Stimulated activated CD4-positive, alpha-beta T cell treated with anti-CD3 and anti-CD28 coated beads, Interleukin-4, amount 100 ng/mL, for 4 hours (primary cell): ENCODE measurements around the gene IL32.

Experiments used
- DNase-seq, 2 experiments: peaks; one replicate each; pipeline ENCODE4 v3.0.0-alpha.2; 2020

The IL32 gene, protein sequence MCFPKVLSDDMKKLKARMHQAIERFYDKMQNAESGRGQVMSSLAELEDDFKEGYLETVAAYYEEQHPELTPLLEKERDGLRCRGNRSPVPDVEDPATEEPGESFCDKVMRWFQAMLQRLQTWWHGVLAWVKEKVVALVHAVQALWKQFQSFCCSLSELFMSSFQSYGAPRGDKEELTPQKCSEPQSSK

DNA sequence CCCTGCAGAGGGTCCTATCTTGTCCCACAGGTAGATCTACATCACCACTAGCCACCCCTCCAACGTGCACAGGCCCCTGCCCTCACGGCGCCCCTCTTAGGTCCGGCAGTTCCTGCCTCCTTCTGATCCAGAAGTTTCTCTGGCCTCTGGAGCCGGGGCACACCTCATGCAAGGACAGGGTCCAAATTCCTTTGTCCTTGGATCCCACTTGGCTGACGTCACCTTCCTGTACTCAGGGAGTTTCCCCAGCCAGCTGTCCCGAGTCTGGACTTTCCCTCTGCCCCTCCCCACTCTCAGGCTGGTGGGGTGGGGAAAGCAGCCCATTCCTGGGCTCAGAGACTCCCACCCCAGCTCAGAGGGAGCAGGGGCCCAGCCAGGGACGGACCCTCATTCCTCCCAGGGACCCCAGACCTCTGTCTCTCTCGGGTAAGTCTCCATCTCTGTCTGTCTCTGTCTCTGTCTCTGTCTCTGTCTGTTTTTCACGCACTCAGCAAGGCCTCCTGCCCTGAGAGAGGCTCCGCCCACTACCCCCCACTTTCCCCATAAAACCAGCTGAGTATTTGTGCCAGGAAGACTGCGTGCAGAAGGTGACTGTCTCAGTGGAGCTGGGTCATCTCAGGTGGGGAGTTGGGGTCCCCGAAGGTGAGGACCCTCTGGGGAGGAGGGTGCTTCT lies at the start of gene IL32:
Gene IL32, plus strand, starts transcription at position 572 of the 673 bp plus-strand sequence. CDS start 172 bp downstream, outside the sequence.
- DNase-seq, result peak; percentile 66 to 74

DNA sequence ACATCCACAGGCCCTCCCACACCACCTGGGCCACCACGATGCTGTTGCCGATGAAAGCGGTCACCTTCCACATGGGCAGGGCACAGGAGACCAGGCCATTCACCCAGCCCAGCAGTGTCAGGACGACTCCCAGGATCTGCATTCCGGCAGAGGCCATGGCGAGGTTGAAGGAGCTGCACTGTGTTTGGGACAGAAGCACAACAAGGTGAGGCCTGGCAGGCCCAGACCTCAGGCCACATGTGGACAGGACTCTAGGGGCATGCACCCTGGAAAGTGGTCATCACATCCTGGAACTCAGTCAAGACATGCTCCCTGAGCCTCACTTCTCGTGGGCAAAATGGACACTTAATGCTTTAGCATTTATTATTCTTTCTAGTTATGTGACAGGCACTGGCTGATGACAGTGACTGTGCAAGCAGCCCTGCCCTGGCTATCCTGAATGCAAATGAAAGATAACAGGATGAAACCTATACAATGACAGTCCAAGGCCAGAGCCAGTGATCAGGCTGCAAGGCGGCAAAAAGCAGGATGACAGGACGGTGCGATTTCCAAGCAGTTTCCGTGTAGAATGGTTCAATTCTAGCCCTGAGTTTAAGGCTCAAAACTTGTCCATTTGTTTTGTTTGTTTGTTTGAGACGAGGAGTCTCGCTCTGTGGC lies 49.4 kb upstream of the IL32 start:
- no peak for DNase-seq

DNA sequence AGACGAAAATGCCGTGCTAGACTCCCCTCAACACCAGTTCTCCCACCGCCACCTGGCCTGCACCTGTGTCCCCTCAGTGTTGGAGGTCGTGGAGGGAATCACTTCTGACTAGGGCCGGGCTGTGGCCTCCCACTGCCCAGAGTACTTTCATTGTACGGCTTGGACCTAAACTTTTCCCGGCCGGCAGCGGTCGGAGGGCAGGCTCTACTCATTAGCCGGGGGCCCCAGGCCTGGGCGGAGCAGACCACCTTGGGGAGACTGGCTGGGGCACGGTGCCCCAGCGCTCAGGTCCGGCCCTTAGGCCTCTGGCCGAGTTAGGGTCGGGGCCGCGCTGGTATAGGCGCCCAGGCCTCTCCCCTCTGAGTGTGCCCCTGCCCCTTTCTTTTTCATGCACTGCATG lies 48.1 kb upstream of the IL32 start:
- no peak for DNase-seq

DNA sequence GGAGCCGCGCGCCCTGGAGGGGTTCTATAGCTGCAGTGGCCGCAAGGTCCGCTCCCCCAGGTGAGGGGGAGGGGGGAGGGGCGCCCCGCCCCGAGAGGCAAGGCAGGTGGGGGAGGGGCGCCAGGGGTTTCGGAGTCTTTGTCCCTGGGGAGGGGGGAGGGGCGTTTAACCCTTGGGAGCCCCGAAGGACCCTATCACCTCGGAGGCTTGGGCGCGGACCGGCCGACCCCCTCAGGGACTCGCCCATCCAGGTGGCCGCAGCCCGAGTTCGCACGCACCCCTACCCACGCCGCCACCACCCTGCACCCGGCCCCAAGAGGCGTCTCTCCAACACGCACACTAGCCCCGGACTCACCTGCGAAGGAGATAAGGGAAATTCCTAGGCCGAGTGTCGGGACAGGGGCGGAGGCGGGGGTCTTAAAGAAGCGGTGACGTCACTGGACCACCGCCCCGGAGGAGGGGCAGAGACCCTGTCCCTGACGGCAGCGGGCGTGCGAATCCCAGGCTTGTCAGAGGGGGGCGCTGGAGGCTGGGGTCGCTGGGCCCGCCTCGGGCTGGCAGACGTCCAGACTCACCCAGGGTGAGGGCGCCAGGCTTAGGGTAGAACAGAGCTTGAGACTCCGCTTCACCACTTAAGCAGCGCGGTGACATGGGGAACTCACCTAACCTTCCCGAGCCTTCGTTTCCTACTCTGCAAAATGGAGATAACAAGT lies 47.5 kb upstream of the IL32 start, which contains the start of gene CLDN6:
Gene CLDN6, minus strand, starts transcription at position 390 of the 713 bp plus-strand sequence. CDS start 2,162 bp downstream, outside the sequence.
- DNase-seq, result peak in 1 of 2 experiments; percentile 15

DNA sequence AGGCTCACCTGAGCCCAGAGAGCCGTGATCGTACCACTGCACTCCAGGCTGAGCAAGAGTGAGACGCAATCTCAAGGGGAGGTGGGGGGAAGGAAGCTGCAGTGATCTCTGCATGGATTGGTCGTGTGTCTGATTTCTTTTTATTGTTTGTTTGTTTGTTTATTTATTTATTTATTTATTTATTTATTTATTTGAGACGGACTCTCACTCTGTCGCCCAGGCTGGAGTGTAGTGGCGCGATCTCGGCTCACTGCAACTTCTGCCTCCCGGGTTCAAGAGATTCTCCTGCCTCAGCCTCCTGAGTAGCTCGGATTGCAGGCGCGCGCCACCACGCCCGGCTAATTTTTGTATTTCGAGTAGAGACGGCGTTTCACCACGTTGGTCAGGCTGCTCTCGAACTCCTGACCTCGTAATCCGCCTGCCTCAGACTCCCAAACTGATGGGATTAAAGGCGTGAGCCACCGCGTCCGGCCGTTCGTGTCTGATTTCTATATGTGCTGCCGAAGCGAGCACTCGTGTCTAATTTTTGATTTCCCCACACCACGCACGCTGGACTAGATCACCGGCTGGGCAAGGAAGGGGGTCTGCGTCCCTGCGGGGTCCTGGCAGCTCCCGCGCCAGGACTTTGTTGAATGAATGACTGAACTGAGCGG lies 45.7 kb upstream of the IL32 start:
- DNase-seq, result no peak

DNA sequence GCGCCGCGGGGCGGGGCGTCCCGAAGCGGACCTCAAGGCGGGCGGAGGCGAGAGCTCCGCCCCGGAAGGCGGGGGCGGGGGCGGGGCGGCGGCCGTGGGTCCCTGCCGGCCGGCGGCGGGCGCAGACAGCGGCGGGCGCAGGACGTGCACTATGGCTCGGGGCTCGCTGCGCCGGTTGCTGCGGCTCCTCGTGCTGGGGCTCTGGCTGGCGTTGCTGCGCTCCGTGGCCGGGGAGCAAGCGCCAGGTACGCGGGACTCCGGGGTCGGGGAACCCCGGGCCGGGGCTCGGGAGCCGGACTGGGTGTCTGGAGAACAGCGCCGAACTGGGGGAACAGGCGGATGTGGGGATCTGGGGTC lies 45.2 kb upstream of the IL32 start, which contains the start of gene TNFRSF12A:
Gene TNFRSF12A, plus strand, starts transcription at position 122 of the 357 bp plus-strand sequence. Its CDS starts 30 bp downstream, at position 152.
- peak; percentile 55 to 67 for DNase-seq

DNA sequence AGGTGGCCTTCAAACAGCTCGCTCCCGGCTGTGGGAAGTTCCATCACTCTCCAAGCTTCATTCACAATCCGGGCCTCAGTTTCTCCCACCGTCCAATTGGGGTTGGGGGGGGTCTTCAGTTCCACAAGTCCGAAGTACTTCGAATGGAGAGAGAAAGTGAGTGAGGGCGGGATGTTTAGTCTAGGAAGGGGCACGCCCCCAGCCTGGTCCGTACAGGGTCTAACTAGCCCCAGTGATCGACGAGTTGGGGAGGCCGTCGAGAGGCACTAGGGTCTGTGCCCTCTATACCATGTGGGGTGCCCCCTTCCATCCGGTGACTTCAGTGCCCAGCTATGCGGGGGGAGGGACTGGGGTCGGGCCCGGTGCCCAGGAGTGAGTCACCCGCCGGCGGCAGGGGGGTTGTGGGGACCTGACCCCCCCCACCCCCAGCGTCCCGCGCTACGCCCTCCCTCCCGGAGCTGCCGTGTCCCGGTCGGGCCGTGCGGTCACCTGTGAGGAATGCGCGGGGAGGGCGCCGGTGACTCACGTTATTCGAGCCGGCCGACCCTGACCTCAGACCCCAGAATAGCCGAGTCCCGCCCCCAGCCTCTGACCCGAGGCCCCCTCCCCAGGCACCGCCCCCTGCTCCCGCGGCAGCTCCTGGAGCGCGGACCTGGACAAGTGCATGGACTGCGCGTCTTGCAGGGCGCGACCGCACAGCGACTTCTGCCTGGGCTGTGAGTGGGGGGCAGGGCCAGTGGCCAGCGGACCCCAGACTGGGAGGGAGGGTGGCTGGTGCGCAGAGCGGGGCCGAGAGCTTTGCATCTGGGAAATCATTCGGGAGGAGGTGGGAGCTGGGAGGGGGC lies 44.6 kb upstream of the IL32 start:
- peak; percentile 49 to 74 for DNase-seq

DNA sequence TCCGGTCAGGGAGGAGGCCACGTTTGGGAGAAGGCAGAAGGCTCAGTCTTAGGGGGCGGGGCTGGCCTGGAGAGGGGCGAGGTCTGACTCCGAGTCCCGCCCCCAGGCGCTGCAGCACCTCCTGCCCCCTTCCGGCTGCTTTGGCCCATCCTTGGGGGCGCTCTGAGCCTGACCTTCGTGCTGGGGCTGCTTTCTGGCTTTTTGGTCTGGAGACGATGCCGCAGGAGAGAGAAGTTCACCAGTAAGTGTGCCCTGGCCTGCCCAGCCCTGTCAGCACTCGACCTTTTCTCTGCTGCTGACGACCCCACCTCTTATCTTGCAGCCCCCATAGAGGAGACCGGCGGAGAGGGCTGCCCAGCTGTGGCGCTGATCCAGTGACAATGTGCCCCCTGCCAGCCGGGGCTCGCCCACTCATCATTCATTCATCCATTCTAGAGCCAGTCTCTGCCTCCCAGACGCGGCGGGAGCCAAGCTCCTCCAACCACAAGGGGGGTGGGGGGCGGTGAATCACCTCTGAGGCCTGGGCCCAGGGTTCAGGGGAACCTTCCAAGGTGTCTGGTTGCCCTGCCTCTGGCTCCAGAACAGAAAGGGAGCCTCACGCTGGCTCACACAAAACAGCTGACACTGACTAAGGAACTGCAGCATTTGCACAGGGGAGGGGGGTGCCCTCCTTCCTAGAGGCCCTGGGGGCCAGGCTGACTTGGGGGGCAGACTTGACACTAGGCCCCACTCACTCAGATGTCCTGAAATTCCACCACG lies 43.8 kb upstream of the IL32 start:
- peak; percentile 73 to 90 for DNase-seq

DNA sequence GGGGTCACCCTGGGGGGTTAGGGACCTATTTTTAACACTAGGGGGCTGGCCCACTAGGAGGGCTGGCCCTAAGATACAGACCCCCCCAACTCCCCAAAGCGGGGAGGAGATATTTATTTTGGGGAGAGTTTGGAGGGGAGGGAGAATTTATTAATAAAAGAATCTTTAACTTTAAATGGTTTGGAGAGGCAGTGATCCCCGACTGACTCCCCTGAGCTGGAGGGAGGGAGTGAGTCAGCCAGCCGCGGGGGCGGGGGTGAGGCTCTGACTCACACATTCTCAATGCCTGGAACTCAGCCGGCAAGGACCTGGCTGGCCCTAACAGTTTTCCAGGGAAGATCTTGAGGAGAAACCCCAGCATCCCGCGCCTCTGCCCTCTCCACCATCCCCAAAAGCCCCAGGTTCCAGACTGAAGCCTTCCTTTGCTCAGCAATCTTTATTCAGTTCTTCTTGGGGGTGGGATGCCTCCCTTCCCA lies 43.2 kb upstream of the IL32 start:
- DNase-seq, result peak; percentile 91 to 93

DNA sequence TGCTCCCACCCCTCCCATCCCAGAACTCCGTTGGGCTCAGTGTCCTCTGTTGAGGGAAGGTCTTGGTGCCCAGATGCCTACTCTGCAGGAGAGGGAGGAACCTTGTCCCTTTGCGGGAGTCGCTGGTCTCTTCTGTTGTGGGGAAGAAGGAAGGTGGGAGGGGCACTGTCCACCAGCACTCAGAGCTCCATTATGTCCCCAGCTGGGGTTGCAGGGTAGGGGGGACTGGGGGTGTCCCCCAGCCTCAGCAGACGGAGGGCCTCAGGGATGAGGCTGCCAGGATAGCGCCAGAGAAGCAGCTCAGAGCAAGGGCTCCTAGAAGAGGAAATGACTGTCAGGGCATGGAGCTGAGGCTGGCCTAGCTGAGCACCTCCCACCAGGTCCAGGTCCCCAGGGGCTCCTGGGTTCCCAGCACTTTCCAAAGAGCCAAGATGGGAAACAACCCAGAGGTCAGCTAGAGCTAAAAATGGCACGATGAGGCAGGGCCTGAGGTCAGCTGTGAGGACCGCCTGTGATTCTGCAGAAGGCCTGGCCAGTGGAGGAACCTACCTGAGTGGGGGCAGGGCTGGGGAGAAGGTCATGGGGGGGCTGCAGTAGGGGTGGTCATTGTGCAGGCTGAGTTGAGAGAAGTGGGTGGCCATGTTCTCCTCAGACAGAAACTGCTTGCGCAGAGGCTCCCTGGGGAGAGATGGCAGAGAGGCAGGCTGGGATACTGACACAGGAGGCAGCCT lies 42.6 kb upstream of the IL32 start:
- DNase-seq, result no peak

DNA sequence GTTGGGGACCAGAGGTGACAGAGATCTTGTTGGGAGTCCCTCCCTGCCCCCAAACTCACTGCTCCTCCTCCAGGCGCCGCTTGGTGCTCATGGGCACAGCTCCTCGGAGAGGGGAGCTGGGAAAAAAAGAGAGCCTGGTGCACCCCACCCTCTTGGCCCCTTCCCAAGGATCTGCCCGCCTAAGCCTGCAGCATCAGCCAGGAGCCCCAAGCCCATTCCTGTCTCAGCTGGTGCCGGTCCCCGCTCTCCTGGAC lies 42.1 kb upstream of the IL32 start:
- DNase-seq, result no peak

DNA sequence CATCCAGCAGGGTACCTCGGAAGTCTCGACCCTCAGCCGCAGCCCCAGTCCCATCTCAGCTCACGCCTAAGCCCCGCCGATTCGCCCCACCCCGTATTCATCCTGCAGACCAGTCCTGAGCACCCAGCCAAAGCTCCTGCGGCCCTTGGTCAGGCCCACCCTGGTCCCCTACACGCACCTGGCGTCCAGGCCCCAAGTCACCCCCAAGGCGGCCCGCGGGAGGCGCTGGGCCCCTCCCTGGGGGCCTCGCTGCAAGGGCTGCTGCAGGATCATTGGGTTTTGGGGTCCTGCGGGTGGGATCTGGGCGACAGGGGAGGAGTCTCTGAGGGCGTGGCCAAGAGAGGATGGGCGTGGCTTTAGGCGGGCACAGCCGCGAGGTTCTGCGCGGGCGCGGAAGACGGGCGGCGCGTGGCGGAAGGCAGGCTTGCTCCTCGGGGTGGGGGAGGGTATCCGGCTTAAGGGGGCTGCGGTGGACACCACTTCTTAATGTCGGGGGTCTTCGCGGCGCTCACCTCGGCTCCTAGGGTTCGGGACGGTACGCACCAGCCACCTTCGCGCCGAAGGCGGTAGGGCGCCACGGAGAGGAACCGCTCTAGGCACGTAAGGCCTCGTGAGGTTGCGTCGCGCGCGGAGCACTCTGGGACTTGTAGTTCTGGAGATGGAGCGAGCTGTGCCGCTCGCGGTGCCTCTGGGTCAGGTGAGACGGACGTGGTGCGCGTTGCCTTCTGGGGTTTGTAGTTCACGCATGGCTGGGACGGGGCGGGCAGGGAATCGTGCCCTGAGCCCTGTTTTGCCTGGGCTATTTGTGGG lies 41.6 kb upstream of the IL32 start, which contains the start of the genes HCFC1R1 and THOC6:
Gene HCFC1R1, minus strand, starts transcription at position 274 of the 810 bp plus-strand sequence. Its CDS starts 1 bp downstream, at position 273.
Gene THOC6, plus strand, starts transcription at position 367 of the 810 bp plus-strand sequence. Its CDS starts 292 bp downstream, at position 659.
- peak; percentile 93 to 96 for DNase-seq

DNA sequence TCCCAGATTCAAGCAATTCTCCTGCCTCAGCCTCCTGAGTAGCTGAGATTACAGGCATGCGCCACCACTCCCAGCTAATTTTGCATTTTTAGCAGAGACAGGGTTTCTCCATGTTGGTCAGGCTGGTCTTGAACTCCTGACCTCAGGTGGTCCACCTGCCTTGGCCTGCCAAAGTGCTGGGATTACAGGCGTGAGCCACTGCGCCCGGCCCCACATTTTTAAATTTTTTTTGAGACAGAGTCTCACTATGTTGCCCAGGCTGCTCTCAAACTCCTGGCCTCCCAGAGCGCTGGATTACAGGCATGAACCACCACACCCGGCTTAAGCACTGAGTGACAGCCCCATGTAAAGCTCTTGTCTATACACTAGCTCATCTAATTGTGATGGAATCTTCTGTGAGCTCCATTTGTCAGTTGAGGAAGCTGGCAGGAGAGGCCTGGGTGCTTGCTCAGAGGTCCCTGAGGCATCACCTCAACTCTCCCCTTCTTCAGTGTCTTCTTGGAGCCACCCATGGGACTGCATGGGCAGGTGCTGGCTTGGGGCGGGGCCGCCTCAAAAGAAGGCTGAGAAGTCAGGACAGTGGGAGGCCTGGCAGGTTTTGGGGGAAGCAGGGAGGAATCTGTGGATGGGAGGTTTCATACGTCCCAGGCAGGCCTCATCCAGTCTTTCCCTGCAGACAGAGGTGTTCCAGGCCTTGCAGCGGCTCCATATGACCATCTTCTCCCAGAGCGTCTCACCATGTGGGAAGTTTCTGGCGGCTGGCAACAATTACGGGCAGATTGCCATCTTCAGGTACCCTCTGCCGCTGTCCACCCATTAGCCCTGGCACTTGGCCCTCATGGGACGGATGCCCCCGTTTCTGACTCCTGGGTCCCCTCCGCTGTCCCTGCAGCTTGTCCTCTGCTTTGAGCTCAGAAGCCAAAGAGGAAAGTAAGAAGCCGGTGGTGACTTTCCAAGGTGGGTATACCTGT lies 40.1 kb upstream of the IL32 start:
- DNase-seq, result no peak

DNA sequence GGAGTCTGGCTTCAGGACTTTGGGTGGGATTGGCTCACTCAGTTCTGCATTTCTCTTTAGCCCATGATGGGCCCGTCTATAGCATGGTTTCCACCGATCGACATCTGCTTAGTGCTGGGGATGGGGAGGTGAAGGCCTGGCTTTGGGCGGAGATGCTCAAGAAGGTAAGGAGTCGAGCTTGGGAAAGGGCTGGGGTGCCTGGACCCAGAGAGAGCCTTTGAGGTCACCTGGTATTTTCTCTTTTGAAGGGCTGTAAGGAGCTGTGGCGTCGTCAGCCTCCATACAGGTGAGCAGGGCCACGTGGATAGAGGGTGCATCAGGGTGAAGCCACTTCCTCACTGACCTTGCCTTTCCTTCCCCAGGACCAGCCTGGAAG lies 39.4 kb upstream of the IL32 start:
- DNase-seq, result no peak

DNA sequence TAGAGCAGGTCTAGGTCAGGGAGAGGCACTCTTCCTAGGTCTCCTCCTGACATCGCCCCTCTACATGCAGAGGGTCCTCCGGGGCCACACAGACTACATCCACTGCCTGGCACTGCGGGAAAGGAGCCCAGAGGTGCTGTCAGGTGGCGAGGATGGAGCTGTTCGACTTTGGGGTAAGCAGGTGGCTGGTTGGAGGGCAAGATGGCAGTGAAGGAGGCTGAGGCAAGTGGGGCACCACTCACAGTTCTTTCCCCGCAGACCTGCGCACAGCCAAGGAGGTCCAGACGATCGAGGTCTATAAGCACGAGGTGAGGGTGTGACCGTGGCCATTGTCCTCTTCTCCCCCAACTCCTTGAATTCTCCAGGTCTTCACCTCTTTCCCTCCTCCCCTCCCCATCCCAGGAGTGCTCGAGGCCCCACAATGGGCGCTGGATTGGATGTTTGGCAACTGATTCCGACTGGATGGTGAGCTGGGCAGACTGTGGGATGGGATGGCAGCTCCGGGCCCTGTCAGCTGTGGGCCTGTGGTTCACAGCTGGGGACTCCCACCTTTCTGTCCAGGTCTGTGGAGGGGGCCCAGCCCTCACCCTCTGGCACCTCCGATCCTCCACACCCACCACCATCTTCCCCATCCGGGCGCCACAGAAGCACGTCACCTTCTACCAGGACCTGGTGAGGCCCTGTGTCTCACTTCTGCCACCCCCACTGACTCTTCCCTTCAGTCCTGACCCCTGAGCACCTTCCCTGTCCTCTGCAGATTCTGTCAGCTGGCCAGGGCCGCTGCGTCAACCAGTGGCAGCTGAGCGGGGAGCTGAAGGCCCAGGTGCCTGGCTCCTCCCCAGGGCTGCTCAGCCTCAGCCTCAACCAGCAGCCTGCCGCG lies 38.6 kb upstream of the IL32 start:
- DNase-seq, result no peak

DNA sequence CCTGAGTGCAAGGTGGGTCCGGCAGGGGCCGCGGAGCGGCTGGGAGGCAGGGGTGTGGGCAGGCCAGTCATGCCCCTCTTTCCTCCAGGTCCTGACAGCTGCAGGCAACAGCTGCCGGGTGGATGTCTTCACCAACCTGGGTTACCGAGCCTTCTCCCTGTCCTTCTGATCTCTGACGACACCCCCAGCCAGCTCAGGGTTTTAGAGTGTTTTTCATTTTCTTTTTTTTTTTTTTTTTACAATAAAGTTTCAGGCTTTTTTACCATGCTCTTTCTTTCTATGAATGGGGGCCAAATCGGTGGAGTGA lies 38.0 kb upstream of the IL32 start:
- no peak for DNase-seq
